GM18873 (cell line): ENCODE measurements around the gene IZUMO1.
"Not testable (repeated sequence)": the region's sequence is repeated elsewhere in the genome, so short reads cannot be mapped to it uniquely, and the experiment has no call there.

Source experiments
- ATAC-seq: cut with Tn5 transposase; IDR thresholded peaks from one replicate; pipeline ENCODE4 v1.9.1; 2021; ENCODE audit warnings: mild to moderate bottlenecking, moderate library complexity, moderate number of reproducible peaks; ENCODE audit not compliant: unreplicated experiment, low FRiP score

The IZUMO1 gene

GRCh38 chr19:48715681-48716171 lies 31.0 kb downstream of the IZUMO1 start:
- no peak for ATAC-seq

GRCh38 chr19:48714759-48715675 lies 31.7 kb downstream of the IZUMO1 start:
- no peak for ATAC-seq

- peak; percentile 81 for ATAC-seq
Measured at GRCh38 chr19:48713864-48714755, 32.6 kb downstream of the IZUMO1 start.

GRCh38 chr19:48713041-48713863 lies 33.5 kb downstream of the IZUMO1 start:
- ATAC-seq, result no peak

GRCh38 chr19:48711106-48711662 lies 35.5 kb downstream of the IZUMO1 start:
- no peak for ATAC-seq

GRCh38 chr19:48708471-48708870 lies 38.2 kb downstream of the IZUMO1 start:
- no peak for ATAC-seq

- ATAC-seq, result no peak
Measured at GRCh38 chr19:48705431-48705830, 41.3 kb downstream of the IZUMO1 start.

GRCh38 chr19:48703316-48703715 lies 43.4 kb downstream of the IZUMO1 start:
- ATAC-seq, result no peak

GRCh38 chr19:48702701-48703100 lies 44.0 kb downstream of the IZUMO1 start:
- ATAC-seq, result no peak

- no peak for ATAC-seq
Measured at GRCh38 chr19:48698046-48698445, 48.7 kb downstream of the IZUMO1 start.

- ATAC-seq, result no peak
Measured at GRCh38 chr19:48696353-48697010, 50.2 kb downstream of the IZUMO1 start.

- no peak for ATAC-seq
Measured at GRCh38 chr19:48695743-48696352, 50.9 kb downstream of the IZUMO1 start, which contains the start of gene FUT2. Gene FUT2 (plus strand): TSS chr19:48695971. CDS start chr19:48702957, 6,986 bp downstream.

GRCh38 chr19:48693629-48694028 lies 53.1 kb downstream of the IZUMO1 start:
- not testable (repeated sequence) for ATAC-seq
